PC-3 (cell line): ENCODE measurements around the gene ZFPL1.

Experiments
- EZH2 ChIP-seq: fragments of 300-600 bp; sonication (generic); IDR thresholded peaks from one replicate; pipeline ENCODE4 v1.6.1; 2017; ENCODE audit warnings: antibody characterized with exemption, mild to moderate bottlenecking, low read length; ENCODE audit not compliant: unreplicated experiment
- EZH2phosphoT487 ChIP-seq: fragments of 300-600 bp; sonication (generic); IDR thresholded peaks from 2 replicates; pipeline ENCODE4 v1.6.1; 2018; ENCODE audit warnings: mild to moderate bottlenecking, antibody characterized with exemption, low read length, borderline replicate concordance
- TF ChIP-seq, protein P1 (sequence below): fragments of 300-600 bp; sonication (generic); conservative IDR thresholded peaks from 2 replicates; pipeline ENCODE4 v1.5.1; 2017; ENCODE audit warnings: antibody characterized with exemption, low read depth, mild to moderate bottlenecking, low read length

DNA sequence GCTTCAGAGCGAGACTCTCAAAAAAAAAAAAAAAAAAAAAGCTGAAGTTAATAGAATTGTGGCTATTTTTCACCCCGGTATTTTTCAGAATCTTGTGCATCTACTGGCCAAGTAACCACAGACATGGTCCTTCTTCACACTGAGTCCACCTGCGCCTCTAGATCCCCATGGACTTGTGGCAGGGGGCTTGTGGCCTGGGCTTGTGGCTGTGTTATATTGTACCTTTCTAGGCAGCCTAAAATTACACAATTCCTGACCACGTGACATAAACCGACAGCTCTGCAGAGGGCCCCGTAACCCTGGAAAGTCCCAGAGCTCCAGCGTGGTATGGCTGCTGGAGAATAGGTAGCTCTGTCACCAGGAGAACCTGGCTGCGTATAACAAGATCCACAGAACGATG lies 14.8 kb upstream of the ZFPL1 start:
- TF ChIP-seq, protein P1, sequence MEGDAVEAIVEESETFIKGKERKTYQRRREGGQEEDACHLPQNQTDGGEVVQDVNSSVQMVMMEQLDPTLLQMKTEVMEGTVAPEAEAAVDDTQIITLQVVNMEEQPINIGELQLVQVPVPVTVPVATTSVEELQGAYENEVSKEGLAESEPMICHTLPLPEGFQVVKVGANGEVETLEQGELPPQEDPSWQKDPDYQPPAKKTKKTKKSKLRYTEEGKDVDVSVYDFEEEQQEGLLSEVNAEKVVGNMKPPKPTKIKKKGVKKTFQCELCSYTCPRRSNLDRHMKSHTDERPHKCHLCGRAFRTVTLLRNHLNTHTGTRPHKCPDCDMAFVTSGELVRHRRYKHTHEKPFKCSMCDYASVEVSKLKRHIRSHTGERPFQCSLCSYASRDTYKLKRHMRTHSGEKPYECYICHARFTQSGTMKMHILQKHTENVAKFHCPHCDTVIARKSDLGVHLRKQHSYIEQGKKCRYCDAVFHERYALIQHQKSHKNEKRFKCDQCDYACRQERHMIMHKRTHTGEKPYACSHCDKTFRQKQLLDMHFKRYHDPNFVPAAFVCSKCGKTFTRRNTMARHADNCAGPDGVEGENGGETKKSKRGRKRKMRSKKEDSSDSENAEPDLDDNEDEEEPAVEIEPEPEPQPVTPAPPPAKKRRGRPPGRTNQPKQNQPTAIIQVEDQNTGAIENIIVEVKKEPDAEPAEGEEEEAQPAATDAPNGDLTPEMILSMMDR, result no peak
- TF ChIP-seq EZH2 (no peak), EZH2phosphoT487 (no peak)
